Chondrocyte (in vitro differentiated cells): Measurements from ENCODE around the gene GMCL1. TPM values are rescaled to one million over a fixed set of nuclear protein-coding genes. Genes with fewer than 3 reads are reported as not detected.
"Not testable (repeated sequence)": the region's sequence is repeated elsewhere in the genome, so short reads cannot be mapped to it uniquely, and the experiment has no call there.

Experiments used
- DNase-seq: peaks from one replicate; pipeline ENCODE4 v3.0.0; 2021; ENCODE audit warnings: mixed read lengths, low spot score
- H3K27ac Mint-ChIP-seq: one replicate; pipeline ENCODE4 v1.8.0; 2021; ENCODE audit warnings: mild to moderate bottlenecking, moderate library complexity, mixed read lengths; ENCODE audit not compliant: unreplicated experiment
- H3K27me3 Mint-ChIP-seq: 2 replicates; pipeline ENCODE4 v1.8.0; 2021; ENCODE audit warnings: low read depth, mixed read lengths
- H3K36me3 Mint-ChIP-seq: 2 replicates; pipeline ENCODE4 v1.8.0; 2021; ENCODE audit warnings: low read depth, mixed read lengths
- H3K4me1 Mint-ChIP-seq: 2 replicates; pipeline ENCODE4 v1.8.0; 2021; ENCODE audit warnings: low read depth, mild to moderate bottlenecking, mixed read lengths
- H3K4me3 Mint-ChIP-seq: one replicate; pipeline ENCODE4 v1.8.0; 2021; ENCODE audit warnings: mild to moderate bottlenecking, moderate library complexity, mixed read lengths; ENCODE audit not compliant: unreplicated experiment
- H3K9me3 Mint-ChIP-seq: 2 replicates; pipeline ENCODE4 v1.8.0; 2021; ENCODE audit warnings: low read depth, mixed read lengths
- CTCF ChIP-seq: fragments of 200-600 bp; sonication (generic); IDR thresholded peaks from 2 replicates; pipeline ENCODE4 v1.5.0; 2021; ENCODE audit warnings: antibody characterized with exemption, mild to moderate bottlenecking, moderate library complexity
- total RNA-seq: library from RNA; stranded (reverse); gene quantifications from 3 replicates; pipeline ENCODE4 v1.2.1, GENCODE V29; 2021

The GMCL1 gene
- total RNA-seq, 1 donor from 2014 or later = 13.6 TPM

DNA sequence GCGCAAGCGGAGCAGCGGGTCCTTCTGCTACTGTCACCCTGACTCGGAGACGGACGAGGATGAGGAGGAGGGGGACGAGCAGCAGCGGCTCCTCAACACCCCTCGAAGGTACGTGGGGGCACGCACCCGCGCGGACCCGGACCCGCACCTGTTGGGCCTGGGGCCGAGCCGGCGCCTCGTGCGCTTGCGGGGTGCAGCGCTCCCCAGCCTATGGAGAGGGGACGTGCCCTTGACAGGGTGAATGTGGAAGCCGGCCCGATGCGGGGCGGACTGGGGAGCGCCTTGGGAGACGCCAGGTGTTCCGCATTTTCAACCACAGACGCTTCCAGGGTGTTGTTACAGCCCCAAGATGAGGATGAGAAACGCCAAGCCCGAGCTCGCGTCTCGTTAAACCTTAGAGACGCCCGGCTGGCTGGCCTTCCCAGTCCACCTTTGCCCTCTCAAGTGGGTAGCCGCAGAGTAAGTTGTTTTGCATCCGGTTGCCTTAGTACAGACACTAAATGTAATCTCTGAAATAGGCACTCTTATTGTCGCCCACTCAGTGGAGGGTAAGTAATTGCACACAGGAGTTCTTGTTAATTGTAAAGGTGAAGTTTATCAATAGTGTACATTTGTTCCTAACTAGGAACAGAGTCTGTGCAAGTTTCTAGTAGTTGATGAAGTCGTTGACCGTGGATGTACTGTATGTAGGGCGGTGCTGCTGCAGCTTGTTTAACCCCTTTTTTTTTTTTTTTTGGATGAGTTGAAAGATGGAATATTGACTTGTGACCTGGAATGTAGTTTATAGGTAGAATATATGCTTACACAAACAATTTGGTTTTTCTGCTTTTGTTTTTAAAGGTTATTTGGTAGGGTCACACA, 815 bp downstream of the GMCL1 start:
- Mint-ChIP-seq H3K27me3 (no peaks in the 10 kb centered on the region), H3K4me3 (peak overlapping the region; percentile 88), H3K27ac (peak overlapping the region; percentile 98), H3K9me3 (no peaks in the 10 kb centered on the region), H3K4me1 (peaks cover 34% of the 10 kb centered on the region), H3K36me3 (no peaks in the 10 kb centered on the region)
- no peak for DNase-seq
- TF ChIP-seq CTCF = no peak

DNA sequence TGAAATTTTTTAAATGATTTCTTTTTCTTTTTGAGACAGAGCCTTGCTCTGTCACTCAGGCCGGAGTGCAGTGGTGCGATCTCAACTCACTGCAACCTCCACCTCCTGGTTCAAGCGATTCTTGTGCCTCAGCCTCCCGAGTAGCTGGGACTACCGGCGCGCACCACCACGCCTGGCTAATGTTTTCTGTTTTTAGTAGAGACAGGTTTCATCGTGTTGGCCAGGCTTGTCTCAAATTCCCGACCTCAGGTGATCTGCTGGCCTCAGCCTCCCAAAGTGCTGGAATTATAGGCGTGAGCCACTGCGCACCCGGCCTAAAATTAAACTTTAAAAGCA, 1.4 kb downstream of the GMCL1 start:
- not testable (repeated sequence) for H3K27me3 Mint-ChIP-seq, H3K9me3 Mint-ChIP-seq, DNase-seq, H3K36me3 Mint-ChIP-seq
- peaks cover 34% of the 10 kb centered on the region for H3K4me1 Mint-ChIP-seq
- peak overlapping the region; percentile 88 for H3K4me3 Mint-ChIP-seq
- H3K27ac Mint-ChIP-seq = peak overlapping the region; percentile 60

DNA sequence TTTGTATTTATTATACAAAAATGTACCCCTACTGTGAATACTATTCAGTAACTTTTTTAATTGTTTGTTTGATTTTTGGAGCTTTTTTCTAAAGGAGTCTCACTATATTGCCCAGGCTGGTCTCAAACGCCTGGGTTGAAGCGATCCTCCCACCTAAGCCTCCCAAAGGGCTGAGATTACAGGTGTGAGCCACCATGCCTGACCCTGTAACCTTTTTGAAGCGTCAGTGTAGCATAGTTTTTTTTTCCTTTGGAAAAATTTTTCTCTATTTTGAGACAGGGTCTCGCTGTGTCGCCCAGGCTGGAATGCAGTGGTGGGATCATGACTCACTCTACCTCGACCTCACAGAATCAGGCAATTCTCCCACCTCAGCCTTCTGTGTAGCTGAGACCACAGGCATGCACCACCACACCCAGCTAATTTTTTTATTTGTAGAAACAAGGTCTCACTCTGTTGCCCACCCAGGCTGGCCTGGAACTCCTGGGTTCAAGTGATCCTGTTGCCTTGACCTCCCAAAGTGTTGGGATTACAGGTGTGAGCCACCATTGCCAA, 2.0 kb downstream of the GMCL1 start:
- H3K27ac Mint-ChIP-seq = peak overlapping the region; percentile 41
- peak overlapping the region; percentile 88 for H3K4me3 Mint-ChIP-seq
- TF ChIP-seq CTCF = no peak
- H3K4me1 Mint-ChIP-seq = peaks cover 34% of the 10 kb centered on the region
- H3K9me3 Mint-ChIP-seq = no peaks in the 10 kb centered on the region
- H3K36me3 Mint-ChIP-seq = no peaks in the 10 kb centered on the region
- no peaks in the 10 kb centered on the region for H3K27me3 Mint-ChIP-seq
- DNase-seq = no peak

- Mint-ChIP-seq H3K27ac (no peak overlapping the region), H3K4me1 (peaks cover 26% of the 10 kb centered on the region), H3K4me3 (no peak overlapping the region), H3K9me3 (no peaks in the 10 kb centered on the region), H3K27me3 (no peaks in the 10 kb centered on the region), H3K36me3 (peaks cover 2% of the 10 kb centered on the region)
- no peak for TF ChIP-seq CTCF
- no peak for DNase-seq
These were observed 4.3 kb downstream of the GMCL1 start for GRCh38 chr2:69833752-69834151.

GRCh38 chr2:69835666-69836065, 6.2 kb downstream of the GMCL1 start:
- no peak for DNase-seq
- no peak overlapping the region for H3K4me3 Mint-ChIP-seq
- H3K36me3 Mint-ChIP-seq = peaks cover 6% of the 10 kb centered on the region
- H3K27ac Mint-ChIP-seq = no peak overlapping the region
- peaks cover 18% of the 10 kb centered on the region for H3K4me1 Mint-ChIP-seq
- no peaks in the 10 kb centered on the region for H3K9me3 Mint-ChIP-seq
- no peak for TF ChIP-seq CTCF
- no peaks in the 10 kb centered on the region for H3K27me3 Mint-ChIP-seq
